ENCODE measurements around the gene BBS9. TPM values are rescaled to one million over a fixed set of nuclear protein-coding genes. Genes with fewer than 3 reads are reported as not detected.

The BBS9 gene
- total RNA-seq, 1 experiment from 2014 or later = 26.4 TPM

GRCh38 chr7:33157781-33158180 lies 28.4 kb downstream of the BBS9 start:
- no peak overlapping the region for H2BK20ac ChIP-seq (ENCODE audit: low read depth, low read length, poor library complexity, severe bottlenecking)
- no peak overlapping the region for H3K9ac ChIP-seq (ENCODE audit: extremely low read depth, insufficient read length, low read length)
- no peak overlapping the region for H2BK12ac ChIP-seq (ENCODE audit: insufficient read length, low read depth, low read length)
- no peak overlapping the region for H4K5ac ChIP-seq (ENCODE audit: insufficient read length, low read depth, low read length)
- H3K56ac ChIP-seq (ENCODE audit: insufficient read length, low read depth, low read length) = no peak overlapping the region
- no peak overlapping the region for H3K4ac ChIP-seq (ENCODE audit: low read depth, low read length)
- H3K9me3 Mint-ChIP-seq = peaks cover 0 to 3% of the 10 kb centered on the region in 2 experiments; a peak in 1 of 5 replicates
- H3K14ac ChIP-seq (ENCODE audit: insufficient read depth, low read length) = no peak overlapping the region
- no peak overlapping the region for H3T11ph ChIP-seq (ENCODE audit: low read length)
- no peaks in the 10 kb centered on the region for H3K27me3 ChIP-seq (ENCODE audit: insufficient read depth, low read length)
- H2BK15ac ChIP-seq (ENCODE audit: low read depth, low read length) = no peak overlapping the region
- no peaks in the 10 kb centered on the region for H3K4me1 ChIP-seq (ENCODE audit: insufficient read depth, low read length)
- no peaks in the 10 kb centered on the region for H3K9me3 ChIP-seq (ENCODE audit: control insufficient read depth, low read depth, low read length)
- H3K27ac ChIP-seq (ENCODE audit: insufficient read length, low read depth, low read length) = no peak overlapping the region
- H3K23me2 ChIP-seq (ENCODE audit: insufficient read length, low read depth, low read length, poor library complexity, severe bottlenecking) = no peaks in the 10 kb centered on the region
- no peaks in the 10 kb centered on the region for H4K20me1 ChIP-seq (ENCODE audit: control insufficient read depth, insufficient read depth, insufficient read length)
- no peaks in the 10 kb centered on the region for H3K27me3 Mint-ChIP-seq (ENCODE audit: low read depth)
- no peak overlapping the region for H3K4me3 Mint-ChIP-seq
- H3K23ac ChIP-seq (ENCODE audit: insufficient read length, low read depth, low read length) = no peak overlapping the region
- WGBS (ENCODE audit: extremely low coverage, insufficient read length, low lambda C conversion rate) = no CpG with 5 or more reads among the region's 2 CpGs
- H3K18ac ChIP-seq (ENCODE audit: insufficient read length, low read depth, low read length) = no peak overlapping the region
- H3K79me2 ChIP-seq (ENCODE audit: insufficient read depth, low read length) = no peaks in the 10 kb centered on the region
- H3K27ac Mint-ChIP-seq = no peak overlapping the region
- no peaks in the 10 kb centered on the region for H3K79me1 ChIP-seq (ENCODE audit: insufficient read depth, low read depth, low read length, poor library complexity, severe bottlenecking)
- 0 out of 7 replicates have a peak, but pooled peaks cover 0 to 2% (median 0%) of the 10 kb centered on the region in 3 experiments for H3K36me3 Mint-ChIP-seq (ENCODE audit: insufficient read depth in 1 of 3, low read depth in 3 of 3)
- no peak overlapping the region for H2BK120ac ChIP-seq (ENCODE audit: low read depth, low read length, poor library complexity, severe bottlenecking)
- H2BK5ac ChIP-seq (ENCODE audit: insufficient read length, low read length) = no peak overlapping the region
- no peak overlapping the region for H2AFZ ChIP-seq (ENCODE audit: low read length)
- no peak overlapping the region for H3K4me2 ChIP-seq (ENCODE audit: insufficient read depth, insufficient read length, low read length)
- H4K8ac ChIP-seq (replicated peaks; ENCODE audit: insufficient read length, low read depth, low read length) = no peak overlapping the region
- DNase-seq = no peak
- H4K91ac ChIP-seq (ENCODE audit: insufficient read length, low read depth, low read length) = no peak overlapping the region
- H2AK5ac ChIP-seq (ENCODE audit: insufficient read length, low read length) = no peak overlapping the region
- TF ChIP-seq, protein P1, sequence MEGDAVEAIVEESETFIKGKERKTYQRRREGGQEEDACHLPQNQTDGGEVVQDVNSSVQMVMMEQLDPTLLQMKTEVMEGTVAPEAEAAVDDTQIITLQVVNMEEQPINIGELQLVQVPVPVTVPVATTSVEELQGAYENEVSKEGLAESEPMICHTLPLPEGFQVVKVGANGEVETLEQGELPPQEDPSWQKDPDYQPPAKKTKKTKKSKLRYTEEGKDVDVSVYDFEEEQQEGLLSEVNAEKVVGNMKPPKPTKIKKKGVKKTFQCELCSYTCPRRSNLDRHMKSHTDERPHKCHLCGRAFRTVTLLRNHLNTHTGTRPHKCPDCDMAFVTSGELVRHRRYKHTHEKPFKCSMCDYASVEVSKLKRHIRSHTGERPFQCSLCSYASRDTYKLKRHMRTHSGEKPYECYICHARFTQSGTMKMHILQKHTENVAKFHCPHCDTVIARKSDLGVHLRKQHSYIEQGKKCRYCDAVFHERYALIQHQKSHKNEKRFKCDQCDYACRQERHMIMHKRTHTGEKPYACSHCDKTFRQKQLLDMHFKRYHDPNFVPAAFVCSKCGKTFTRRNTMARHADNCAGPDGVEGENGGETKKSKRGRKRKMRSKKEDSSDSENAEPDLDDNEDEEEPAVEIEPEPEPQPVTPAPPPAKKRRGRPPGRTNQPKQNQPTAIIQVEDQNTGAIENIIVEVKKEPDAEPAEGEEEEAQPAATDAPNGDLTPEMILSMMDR (conservative IDR thresholded peaks at IDR 0.05) = no peak
- no peaks in the 10 kb centered on the region for H3K4me1 Mint-ChIP-seq
